ENCODE measurements around the gene FDCSP.
"Not testable (repeated sequence)": the region's sequence is repeated elsewhere in the genome, so short reads cannot be mapped to it uniquely, and the experiment has no call there.

Gene FDCSP

DNA sequence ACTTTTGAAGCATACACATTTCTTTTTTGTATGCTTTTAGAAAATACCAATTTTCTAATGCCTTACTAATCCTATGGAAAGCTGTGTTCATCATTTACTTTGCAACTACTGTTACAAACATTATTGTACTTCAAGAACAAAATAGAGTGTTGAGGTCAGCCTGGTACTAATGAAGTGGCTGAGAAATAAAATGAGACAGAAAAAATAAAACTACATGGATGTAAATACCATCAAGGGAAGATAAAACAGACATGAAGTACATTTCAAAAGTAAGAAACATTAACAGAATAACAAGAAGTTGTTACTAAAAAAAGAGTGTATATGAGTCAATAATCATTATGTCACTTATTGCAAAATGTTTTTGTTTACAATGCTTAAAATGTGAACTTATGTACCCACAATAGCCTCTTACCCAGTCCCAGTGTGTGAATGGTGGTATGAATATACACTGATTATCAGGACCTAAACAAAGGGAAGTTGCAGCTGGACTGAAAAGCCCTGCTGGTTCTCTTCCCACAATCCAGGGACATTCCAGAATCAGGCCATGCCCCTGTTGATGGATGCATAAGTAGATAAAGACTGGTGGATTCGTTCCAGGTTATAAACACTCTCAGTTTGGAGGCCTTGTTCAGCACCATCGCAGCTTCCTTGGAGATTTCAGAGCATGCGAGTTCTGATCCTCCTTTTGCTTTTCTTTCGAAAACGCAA, 14.1 kb downstream of the FDCSP start:
- DNase-seq, result no peak

DNA sequence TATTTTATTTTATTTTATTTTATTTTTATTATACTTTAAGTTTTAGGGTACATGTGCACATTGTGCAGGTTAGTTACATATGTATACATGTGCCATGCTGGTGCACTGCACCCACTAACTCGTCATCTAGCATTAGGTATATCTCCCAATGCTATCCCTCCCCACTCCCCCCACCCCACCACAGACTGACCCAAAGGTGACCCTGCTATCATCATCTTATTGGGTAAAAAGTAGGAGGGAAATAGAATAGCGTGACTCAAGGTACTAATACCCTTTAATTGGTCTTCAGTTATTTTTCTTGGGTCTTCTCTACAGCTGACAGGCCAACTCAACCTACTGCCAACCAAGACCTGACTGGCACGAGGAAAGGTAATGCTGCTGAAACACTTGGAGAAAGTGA, 16.4 kb downstream of the FDCSP start, which contains the start of gene CSN3:
Gene CSN3 (plus strand): TSS at position 301 of the 400 bp plus-strand sequence. CDS start 2,223 bp downstream, outside the sequence.
- not testable (repeated sequence) for DNase-seq

DNA sequence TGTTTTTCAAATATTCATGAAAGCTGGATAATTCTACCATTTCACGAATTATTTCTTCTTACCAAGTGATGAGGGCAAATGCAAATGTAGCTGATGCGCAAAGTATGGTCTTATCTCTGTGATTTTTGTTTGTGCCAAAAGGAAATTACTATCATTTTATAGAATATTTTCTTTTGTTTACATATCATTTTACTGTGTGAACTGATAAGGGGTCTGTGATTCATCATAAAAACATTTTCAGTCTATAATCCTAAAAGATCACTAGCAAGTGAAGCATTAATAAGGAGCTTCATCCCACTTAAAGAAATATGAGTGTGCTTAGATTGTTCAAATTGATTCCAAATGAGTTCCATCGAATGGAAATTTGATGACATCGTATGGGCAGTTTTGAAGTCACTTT, 17.2 kb downstream of the FDCSP start:
- no peak for DNase-seq

DNA sequence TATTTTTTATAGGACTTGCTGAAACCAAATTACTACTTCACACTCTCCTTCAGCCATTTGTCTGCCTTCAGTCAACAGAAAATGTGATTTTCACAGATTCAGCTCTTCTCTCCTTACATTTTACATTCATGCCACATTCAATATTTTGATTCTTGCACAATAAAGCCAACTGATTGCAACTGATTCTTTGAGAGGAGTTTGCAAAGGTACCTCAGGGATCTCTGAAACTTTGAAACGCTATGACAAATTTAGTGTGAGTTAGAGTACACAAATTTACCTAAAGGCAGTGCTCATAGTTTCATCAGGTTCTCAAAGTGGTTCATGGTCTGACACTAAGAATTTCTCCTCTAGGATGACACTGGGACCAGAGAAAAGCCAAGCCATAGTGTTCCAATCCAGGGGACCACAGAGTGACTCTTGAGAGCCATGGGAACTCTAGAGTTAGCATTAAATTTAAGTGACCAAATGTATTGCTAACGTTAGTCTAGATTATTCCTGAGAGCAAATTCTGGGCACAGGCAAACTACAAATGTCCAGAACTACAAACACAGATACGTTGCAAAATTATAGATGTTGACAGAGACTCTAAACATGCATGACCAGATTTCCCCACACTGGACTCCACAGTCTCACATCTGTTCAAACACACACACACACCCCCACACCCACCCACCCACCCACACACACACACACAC, 25.5 kb downstream of the FDCSP start:
- no peak for DNase-seq

DNA sequence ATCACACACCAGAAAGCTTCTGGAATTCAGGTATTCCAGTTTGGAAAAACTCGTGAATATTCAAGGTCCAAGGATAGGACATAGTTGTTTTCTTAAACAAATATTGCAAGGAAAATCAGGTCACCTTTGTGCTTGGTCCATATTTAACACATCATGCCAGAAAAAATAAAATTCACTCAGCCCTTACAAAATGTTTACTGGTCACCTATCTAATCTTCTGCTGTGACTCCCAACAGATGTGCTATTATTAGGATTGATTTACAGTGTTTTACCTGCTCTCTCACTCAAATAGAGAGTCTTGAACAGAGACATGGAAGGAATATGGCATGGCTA, 26.0 kb downstream of the FDCSP start:
- no peak for DNase-seq

DNA sequence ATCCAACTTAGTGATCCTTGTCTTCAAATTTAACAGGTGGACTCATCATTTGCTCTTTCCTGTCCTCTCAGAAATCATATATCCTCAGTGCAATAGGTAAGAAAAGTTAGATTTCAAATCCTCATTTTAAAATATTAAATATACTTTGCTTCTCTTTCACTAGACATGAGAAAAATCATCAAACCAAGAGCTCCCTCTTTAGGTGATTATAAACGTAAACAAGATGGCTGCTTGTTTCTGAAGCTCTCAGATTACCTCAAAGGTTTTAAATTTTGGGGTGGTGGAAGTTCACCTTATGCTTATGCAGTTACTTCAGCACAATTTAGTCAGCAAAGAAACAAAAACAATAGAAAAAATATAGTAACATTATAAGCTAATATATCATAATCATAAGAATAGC, 43.8 kb downstream of the FDCSP start:
- no peak for DNase-seq

DNA sequence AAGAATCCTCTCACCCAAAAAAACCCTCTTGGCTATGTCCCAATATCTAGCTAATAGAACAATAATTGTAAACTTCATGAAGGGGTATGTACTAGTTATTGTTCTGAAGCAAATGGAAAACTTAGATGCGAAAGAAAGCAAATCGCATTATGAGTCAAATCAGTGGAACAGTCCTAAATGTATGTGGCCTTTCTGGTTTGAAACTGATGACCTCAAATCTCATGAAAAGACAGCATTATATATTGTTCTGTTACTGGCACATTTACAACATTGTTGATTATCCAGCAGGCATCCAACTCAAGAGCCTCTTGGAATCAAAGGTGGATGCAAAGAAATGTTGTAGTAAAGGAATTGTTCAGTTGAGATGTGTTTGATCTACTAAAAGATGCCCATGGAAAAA, 51.2 kb downstream of the FDCSP start:
- no peak for DNase-seq

DNA sequence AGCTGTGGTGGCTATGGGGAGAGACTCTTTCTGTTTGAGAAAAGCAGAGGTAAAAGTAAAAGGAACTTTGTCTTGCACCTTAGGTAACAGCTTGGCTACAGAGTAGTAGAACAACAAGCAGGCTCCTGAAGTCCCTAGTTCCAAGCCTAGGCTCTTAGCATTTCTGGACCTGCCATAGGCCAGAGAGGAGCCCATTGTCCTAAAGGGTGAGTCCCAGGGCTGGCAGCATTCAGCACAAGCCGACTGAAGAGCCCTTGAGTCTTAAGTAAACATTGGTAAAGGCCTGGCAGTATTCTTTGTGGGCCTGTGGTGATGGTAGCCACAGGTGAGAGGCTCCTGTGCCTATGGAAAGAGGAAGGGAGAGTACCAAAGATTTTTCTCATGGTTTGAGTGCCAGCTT, 54.6 kb downstream of the FDCSP start:
- DNase-seq, result no peak

Data from GDM1 (cell line).